B cell (primary cell): ENCODE measurements around the gene NBEAL1. TPM values are rescaled to one million over a fixed set of nuclear protein-coding genes. Genes with fewer than 3 reads are reported as not detected.

Source experiments
- ATAC-seq: fragments of 200-7000 bp; cut with Tn5 transposase; one replicate; pipeline ENCODE4 v1.10.0; 2021; ENCODE audit warnings: low read depth, mild to moderate bottlenecking, moderate number of reproducible peaks, moderate library complexity
- CTCF ChIA-PET: fragments of 350-600 bp; sonication (Branson Sonifier 250); formaldehyde crosslinking; loops from one replicate; lab custom pipeline; 2021; ENCODE audit warnings: antibody characterized with exemption, inconsistent platforms; lab: Charles Lee
- POLR2A ChIA-PET: fragments of 350-600 bp; sonication (Branson Sonifier 250); formaldehyde crosslinking; loops from one replicate; lab custom pipeline; 2021; ENCODE audit warnings: antibody characterized with exemption; lab: Charles Lee
- DNase-seq: peaks from one replicate; pipeline ENCODE4 v3.0.0; 2013
- H2AFZ ChIP-seq: 2 replicates; pipeline ENCODE4 v1.6.1; 2012; ENCODE audit warnings: mild to moderate bottlenecking, low read depth, low read length; ENCODE audit not compliant: insufficient read depth, poor library complexity, severe bottlenecking
- H3K27ac ChIP-seq, 2 donors: 1 replicate in 1 of 2; 2 replicates in 1 of 2; pipeline ENCODE4 v1.5.1; 2012 to 2013; ENCODE audit warnings: low read length in 2 of 2, mild to moderate bottlenecking in 2 of 2, moderate library complexity in 1 of 2
- H3K27me3 ChIP-seq, 4 experiments: fragments of 200-600 bp in 1 of 4; sonication (generic) in 1 of 4; replicated peaks in 1 of 4; 1 replicate in 2 of 4; 2 replicates in 2 of 4; pipeline versions ENCODE4 v1.6.1 to v1.7.0; 2013 to 2016; ENCODE audit warnings: low read length in 3 of 4, mild to moderate bottlenecking in 2 of 4, mixed read lengths in 1 of 4, moderate library complexity in 1 of 4; ENCODE audit not compliant: insufficient read depth in 4 of 4, control insufficient read depth in 3 of 4; ENCODE audit errors: control extremely low read depth in 1 of 4
- H3K36me3 ChIP-seq, 2 experiments: replicated peaks in 1 of 2; 1 replicate in 1 of 2; 2 replicates in 1 of 2; pipeline versions ENCODE4 v1.6.1 to v1.7.1; 2013; ENCODE audit warnings: low read length in 1 of 2; ENCODE audit not compliant: insufficient read depth in 2 of 2, control insufficient read depth in 1 of 2; ENCODE audit errors: control extremely low read depth in 1 of 2, extremely low read depth in 1 of 2
- H3K4me1 ChIP-seq, 2 donors: fragments of 200-600 bp in 1 of 2; sonication (generic) in 1 of 2; 1 replicate in 1 of 2; 2 replicates in 1 of 2; pipeline versions ENCODE4 v1.5.1 to v1.6.1; 2013 to 2017; ENCODE audit warnings: low read length in 2 of 2; ENCODE audit not compliant: control insufficient read depth in 2 of 2, insufficient read depth in 2 of 2
- H3K4me2 ChIP-seq: replicated peaks from 2 replicates; pipeline ENCODE3; 2012; ENCODE audit warnings: mild to moderate bottlenecking, low read depth, low read length; ENCODE audit not compliant: poor library complexity, severe bottlenecking
- H3K4me3 ChIP-seq, 5 experiments: fragments of 200-600 bp in 1 of 5; sonication (generic) in 1 of 5; 1 replicate in 3 of 5; 2 replicates in 2 of 5; pipeline versions ENCODE4 v1.5.1 to v1.7.0; 2011 to 2016; ENCODE audit warnings: low read length in 4 of 5, mild to moderate bottlenecking in 4 of 5, low read depth in 2 of 5, control low read depth in 1 of 5, moderate library complexity in 1 of 5; ENCODE audit not compliant: insufficient read depth in 1 of 5; ENCODE audit errors: control extremely low read depth in 1 of 5, extremely low read depth in 1 of 5
- H3K79me2 ChIP-seq: fragments of 200-600 bp; sonication (generic); one replicate; pipeline ENCODE4 v1.6.0; 2016; ENCODE audit warnings: low read length; ENCODE audit not compliant: control insufficient read depth, insufficient read depth
- H3K9ac ChIP-seq: fragments of 200-600 bp; sonication (generic); 2 replicates; pipeline ENCODE4 v1.6.1; 2017; ENCODE audit warnings: mild to moderate bottlenecking, low read length, moderate library complexity
- H3K9me3 ChIP-seq, 3 donors: one replicate each; pipeline versions ENCODE4 v1.6.1 to v1.7.1; 2013; ENCODE audit warnings: low read length in 2 of 3; ENCODE audit not compliant: control insufficient read depth in 2 of 3, insufficient read depth in 1 of 3; ENCODE audit errors: control extremely low read depth in 1 of 3
- H4K20me1 ChIP-seq: 2 replicates; pipeline ENCODE4 v1.6.0; 2012; ENCODE audit warnings: mild to moderate bottlenecking, low read length; ENCODE audit not compliant: insufficient read depth, control insufficient read depth, poor library complexity, severe bottlenecking
- H3K27ac Mint-ChIP-seq: one replicate; pipeline ENCODE4 v1.8.0; 2021; ENCODE audit warnings: mixed read lengths
- H3K27me3 Mint-ChIP-seq: one replicate; pipeline ENCODE4 v1.8.0; 2021; ENCODE audit warnings: mixed read lengths
- H3K4me1 Mint-ChIP-seq: one replicate; pipeline ENCODE4 v1.8.0; 2021; ENCODE audit warnings: mixed read lengths
- H3K4me3 Mint-ChIP-seq: one replicate; pipeline ENCODE4 v1.8.0; 2021; ENCODE audit warnings: mixed read lengths
- H3K9me3 Mint-ChIP-seq: one replicate; pipeline ENCODE4 v1.8.0; 2022; ENCODE audit warnings: mixed read lengths; ENCODE audit not compliant: insufficient read depth
- EZH2 ChIP-seq: IDR thresholded peaks from 2 replicates; pipeline ENCODE4 v1.6.1; 2012; ENCODE audit warnings: borderline replicate concordance, low read depth, mild to moderate bottlenecking, moderate library complexity, low read length; ENCODE audit not compliant: insufficient read depth, poor library complexity, severe bottlenecking
- WGBS: methylation state at CpG from one replicate; pipeline ENCODE4 v1.1.5; 2013; ENCODE audit warnings: missing lambda C conversion rate; ENCODE audit not compliant: insufficient coverage; 5-methylcytosine and 5-hydroxymethylcytosine counted together
- intact Hi-C: fragments of 100-400 bp; cut with micrococcal nuclease; formaldehyde crosslinking; loops from one replicate; pipeline ENCODE4 v1.10.0; 2022
- polyA plus RNA-seq: library from polyadenylated mRNA; depleted of rRNA; stranded (reverse); fragments of >200 nt; gene quantifications from 2 replicates; pipeline ENCODE4 v1.2.3, GENCODE V29; 2012
- total RNA-seq, 2 donors: library from RNA; stranded (reverse); fragments of 120-200 nt in 1 of 2; gene quantifications; 1 replicate in 1 of 2; 2 replicates in 1 of 2; pipeline versions ENCODE4 v1.2.3 to v1.2.4, GENCODE V29; 2013 to 2022
- TF ChIP-seq, protein P1 (sequence below): fragments of 200-600 bp; IDR thresholded peaks from one replicate; pipeline ENCODE4 v1.8.0; 2022; ENCODE audit warnings: antibody characterized with exemption, mild to moderate bottlenecking

The NBEAL1 gene
- total and polyA plus RNA-seq, 2 donors (not counting 1 experiment from before 2014, with no cell fraction given) = 2.2 to 22.0 TPM

DNA sequence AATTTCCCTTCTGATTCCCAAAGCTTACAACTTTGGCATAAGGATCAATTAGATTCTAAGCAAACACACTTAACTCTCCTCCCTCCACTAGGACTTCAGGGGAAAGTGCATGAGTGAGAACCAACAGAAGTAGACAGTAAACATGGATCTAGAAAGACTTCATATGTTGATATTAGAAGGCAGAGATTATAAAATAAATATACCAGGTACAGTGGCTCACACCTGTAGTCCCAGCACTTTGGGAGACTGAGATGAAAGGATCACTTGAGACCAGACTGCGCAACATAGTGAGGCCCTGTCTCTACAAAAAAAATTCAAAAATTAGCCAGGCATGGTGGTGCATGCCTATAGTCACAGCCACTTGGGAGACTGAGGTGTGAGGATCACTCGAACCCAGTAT is 15.9 kb downstream of the NBEAL1 start:
- TF ChIP-seq, protein P1, sequence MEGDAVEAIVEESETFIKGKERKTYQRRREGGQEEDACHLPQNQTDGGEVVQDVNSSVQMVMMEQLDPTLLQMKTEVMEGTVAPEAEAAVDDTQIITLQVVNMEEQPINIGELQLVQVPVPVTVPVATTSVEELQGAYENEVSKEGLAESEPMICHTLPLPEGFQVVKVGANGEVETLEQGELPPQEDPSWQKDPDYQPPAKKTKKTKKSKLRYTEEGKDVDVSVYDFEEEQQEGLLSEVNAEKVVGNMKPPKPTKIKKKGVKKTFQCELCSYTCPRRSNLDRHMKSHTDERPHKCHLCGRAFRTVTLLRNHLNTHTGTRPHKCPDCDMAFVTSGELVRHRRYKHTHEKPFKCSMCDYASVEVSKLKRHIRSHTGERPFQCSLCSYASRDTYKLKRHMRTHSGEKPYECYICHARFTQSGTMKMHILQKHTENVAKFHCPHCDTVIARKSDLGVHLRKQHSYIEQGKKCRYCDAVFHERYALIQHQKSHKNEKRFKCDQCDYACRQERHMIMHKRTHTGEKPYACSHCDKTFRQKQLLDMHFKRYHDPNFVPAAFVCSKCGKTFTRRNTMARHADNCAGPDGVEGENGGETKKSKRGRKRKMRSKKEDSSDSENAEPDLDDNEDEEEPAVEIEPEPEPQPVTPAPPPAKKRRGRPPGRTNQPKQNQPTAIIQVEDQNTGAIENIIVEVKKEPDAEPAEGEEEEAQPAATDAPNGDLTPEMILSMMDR = no peak
- no peak for TF ChIP-seq EZH2
- Histone ChIP-seq H3K4me2 (no peak overlapping the region), H3K9me3 (no peaks in the 10 kb centered on the region), H3K27ac (no peak overlapping the region), H3K27me3 (no peaks in the 10 kb centered on the region), H2AFZ (no peak overlapping the region), H3K4me3 (no peak overlapping the region), H3K4me1 (no peaks in the 10 kb centered on the region), H3K9ac (no peak overlapping the region), H3K79me2 (no peaks in the 10 kb centered on the region), H3K36me3 (no peaks in the 10 kb centered on the region), H4K20me1 (no peaks in the 10 kb centered on the region)
- Mint-ChIP-seq H3K4me3 (no peak overlapping the region), H3K27me3 (no peaks in the 10 kb centered on the region), H3K4me1 (no peaks in the 10 kb centered on the region), H3K27ac (no peak overlapping the region), H3K9me3 (no peaks in the 10 kb centered on the region)
- ChIA-PET CTCF (no interaction called here), POLR2A (no interaction called here)
- ATAC-seq = no peak
- 100% methylated on average over 1 of the region's 2 CpGs for WGBS
- intact Hi-C loops = loop anchor here (10.0 kb wide), 1 partner anchor 46 kb away; no protein-coding TSS in a partner anchor
- no peak for DNase-seq

DNA sequence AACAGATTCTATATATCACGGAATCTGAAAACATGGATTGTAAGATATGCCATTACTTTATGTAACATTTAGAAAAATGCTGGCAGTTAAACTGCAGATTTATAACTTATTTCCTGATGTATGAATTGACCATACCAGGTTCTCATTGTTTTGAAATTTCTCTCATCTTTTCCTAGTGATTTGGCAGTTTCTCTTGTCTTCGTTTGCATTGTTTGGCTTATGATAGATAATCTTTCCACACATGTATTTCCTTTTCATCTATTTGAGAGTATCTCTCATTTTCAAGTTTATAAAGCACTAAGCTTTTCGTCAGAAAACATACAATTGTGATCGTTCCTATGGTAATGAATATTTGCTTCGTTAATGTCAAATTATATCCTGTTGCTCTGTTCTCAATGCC is 16.3 kb downstream of the NBEAL1 start:
- no peak overlapping the region for H3K27ac Mint-ChIP-seq
- no peak overlapping the region for H3K4me3 ChIP-seq
- ATAC-seq (no peak), DNase-seq (no peak)
- H2AFZ ChIP-seq = no peak overlapping the region
- TF ChIP-seq, protein P1 = no peak
- TF ChIP-seq EZH2 = no peak
- ChIA-PET POLR2A (no interaction called here), CTCF (no interaction called here)
- WGBS = no CpG with 5 or more reads among the region's 5 CpGs
- no peak overlapping the region for H3K4me2 ChIP-seq
- H3K9ac ChIP-seq = no peak overlapping the region
- H3K4me1 Mint-ChIP-seq = no peaks in the 10 kb centered on the region
- H4K20me1 ChIP-seq = no peaks in the 10 kb centered on the region
- H3K4me1 ChIP-seq = no peaks in the 10 kb centered on the region
- no peaks in the 10 kb centered on the region for H3K27me3 Mint-ChIP-seq
- no peaks in the 10 kb centered on the region for H3K27me3 ChIP-seq
- H3K27ac ChIP-seq = no peak overlapping the region
- H3K4me3 Mint-ChIP-seq = no peak overlapping the region
- H3K79me2 ChIP-seq = no peaks in the 10 kb centered on the region
- no peaks in the 10 kb centered on the region for H3K9me3 Mint-ChIP-seq
- no peaks in the 10 kb centered on the region for H3K36me3 ChIP-seq
- intact Hi-C loops = loop anchor here (10.0 kb wide), 1 partner anchor 46 kb away; no protein-coding TSS in a partner anchor
- H3K9me3 ChIP-seq = no peaks in the 10 kb centered on the region
